GM11168 (cell line): ENCODE measurements around the gene SNX1.
"Not testable (repeated sequence)": the region's sequence is repeated elsewhere in the genome, so short reads cannot be mapped to it uniquely, and the experiment has no call there.

Experiments
- in situ Hi-C: fragments of 300-500 bp; cut with MboI; formaldehyde crosslinking; loops from one replicate; pipeline ENCODE4 v1.12.0; 2022; ENCODE audit warnings: low sequenced_read_pairs; ENCODE audit not compliant: unreplicated experiment

SNX1 gene

GRCh38 chr15:64110950-64111678, 15.3 kb downstream of the SNX1 start:
- in situ Hi-C loops = loop anchor here (5.0 kb wide), 1 partner anchor 46 kb away; no protein-coding TSS in a partner anchor

GRCh38 chr15:64111679-64112050, 15.9 kb downstream of the SNX1 start:
- in situ Hi-C loops = loop anchor here (5.0 kb wide), 1 partner anchor 46 kb away; no protein-coding TSS in a partner anchor

DNA sequence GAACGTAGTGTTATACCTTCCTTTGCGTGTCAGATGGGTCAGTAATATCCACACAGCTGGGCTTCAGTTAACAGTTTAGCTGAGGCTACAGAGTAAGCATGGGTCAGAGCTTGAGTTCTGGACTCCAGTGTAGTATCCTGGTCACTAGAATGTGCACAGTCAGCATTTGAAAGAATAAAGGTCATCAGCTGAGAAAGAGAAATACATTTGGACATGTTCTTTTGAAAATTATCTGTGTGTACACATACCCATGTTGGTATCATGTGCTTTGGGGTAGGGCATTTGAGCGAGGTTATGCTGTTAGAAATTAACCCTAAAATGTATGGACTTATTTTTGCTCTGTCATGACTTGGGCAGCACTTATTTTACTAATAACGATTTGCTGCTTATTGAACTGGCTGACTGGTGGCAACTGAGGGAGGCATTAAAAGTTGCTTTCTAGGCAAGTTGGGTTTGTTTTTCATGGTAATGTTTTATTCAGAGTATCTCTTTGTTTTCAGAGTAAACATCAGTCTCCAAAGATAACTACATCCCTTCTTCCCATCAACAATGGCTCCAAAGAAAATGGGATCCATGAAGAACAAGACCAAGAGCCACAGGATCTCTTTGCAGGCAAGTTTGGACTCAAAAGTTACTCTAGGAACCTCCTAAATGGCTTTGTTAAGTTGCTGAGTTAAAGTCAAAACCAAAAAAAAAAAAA, 16.4 kb downstream of the SNX1 start:
- in situ Hi-C loops = loop anchor here (5.0 kb wide), 1 partner anchor 45 kb away; no protein-coding TSS in a partner anchor

GRCh38 chr15:64112904-64113303, 17.1 kb downstream of the SNX1 start:
- in situ Hi-C loops = loop anchor here (5.0 kb wide), 1 partner anchor 44 kb away; no protein-coding TSS in a partner anchor

DNA sequence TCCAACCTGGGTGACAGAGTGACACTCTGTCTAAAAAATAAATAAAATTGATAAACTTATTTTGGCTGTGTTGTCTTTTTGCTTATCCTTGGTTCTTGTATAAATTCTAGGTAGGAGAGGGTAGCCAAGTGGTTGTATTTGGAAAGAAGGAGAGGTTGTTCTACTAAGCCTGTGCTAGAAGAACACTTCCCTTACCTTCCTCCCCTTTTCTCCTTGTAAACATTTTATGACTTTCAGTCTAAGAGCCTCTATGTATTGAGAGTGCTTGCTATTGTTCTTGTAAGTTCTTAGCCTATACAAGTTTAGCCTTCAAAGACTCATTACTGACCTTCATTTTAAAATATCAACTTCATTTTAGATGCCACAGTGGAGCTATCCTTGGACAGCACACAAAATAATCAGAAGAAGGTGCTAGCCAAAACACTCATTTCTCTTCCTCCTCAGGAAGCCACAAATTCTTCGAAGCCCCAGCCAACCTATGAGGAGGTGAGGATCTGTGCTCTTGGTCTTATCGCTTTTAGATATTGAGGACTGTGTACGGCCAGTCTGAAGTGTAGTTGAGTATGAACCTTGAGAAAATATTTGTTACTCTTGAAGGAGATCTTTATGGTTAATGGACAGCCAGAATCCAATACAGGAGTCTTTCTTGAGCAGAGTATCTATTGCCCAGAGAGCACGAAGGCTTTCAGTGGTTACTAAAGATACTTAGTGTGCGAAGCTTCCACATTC, 22.1 kb downstream of the SNX1 start:
- in situ Hi-C loops = no loop called here

- in situ Hi-C loops = not testable (repeated sequence)
Measured at GRCh38 chr15:64120322-64120721, 24.5 kb downstream of the SNX1 start.

- in situ Hi-C loops = no loop called here
Measured at GRCh38 chr15:64121614-64122013, 25.8 kb downstream of the SNX1 start.

DNA sequence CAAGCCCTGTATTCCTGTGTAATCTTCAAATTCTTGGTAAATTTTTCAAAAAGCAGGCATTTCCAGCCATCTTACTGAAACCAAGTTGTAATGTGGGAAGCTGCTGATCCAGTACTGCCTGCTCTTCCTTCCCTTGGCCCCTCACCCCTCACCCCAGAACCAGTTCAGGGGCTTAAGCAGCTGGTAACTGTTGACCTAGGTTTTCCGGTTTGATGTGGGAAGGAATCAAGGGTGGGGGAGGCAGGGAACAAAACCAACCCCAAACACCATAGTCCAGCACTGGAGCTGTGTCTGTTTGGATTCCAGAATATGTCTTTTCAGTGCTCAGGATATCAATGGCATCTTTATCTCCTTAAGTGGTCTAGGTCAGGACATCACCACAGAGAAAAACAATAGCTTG, 26.7 kb downstream of the SNX1 start:
- in situ Hi-C loops = no loop called here

DNA sequence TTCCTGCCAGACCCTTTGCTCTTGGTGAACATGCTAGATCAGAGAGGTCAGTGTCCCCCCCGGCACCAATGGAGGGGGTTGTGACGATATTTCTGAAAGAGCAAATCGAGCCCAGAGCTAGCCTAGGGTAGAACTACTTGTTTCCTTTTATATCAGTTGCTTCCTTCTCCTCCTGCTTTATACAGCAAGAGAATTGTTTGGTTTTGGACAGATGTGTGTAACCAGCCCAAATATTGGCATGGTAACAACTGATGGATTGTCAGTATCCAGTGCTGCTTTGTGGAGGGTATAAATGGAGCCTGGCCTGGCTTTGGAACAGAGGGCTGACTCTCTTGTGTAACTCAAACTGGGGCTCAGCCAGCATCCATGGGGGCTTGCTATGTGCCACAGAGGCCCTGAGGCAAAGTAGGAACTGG, 27.2 kb downstream of the SNX1 start:
- in situ Hi-C loops = no loop called here

- in situ Hi-C loops = no loop called here
Measured at GRCh38 chr15:64125978-64126377, 30.2 kb downstream of the SNX1 start.

GRCh38 chr15:64127521-64128270, 31.9 kb downstream of the SNX1 start:
- in situ Hi-C loops = no loop called here

GRCh38 chr15:64130159-64130558, 34.4 kb downstream of the SNX1 start:
- in situ Hi-C loops = no loop called here

GRCh38 chr15:64131547-64131946, 35.8 kb downstream of the SNX1 start:
- in situ Hi-C loops = no loop called here

DNA sequence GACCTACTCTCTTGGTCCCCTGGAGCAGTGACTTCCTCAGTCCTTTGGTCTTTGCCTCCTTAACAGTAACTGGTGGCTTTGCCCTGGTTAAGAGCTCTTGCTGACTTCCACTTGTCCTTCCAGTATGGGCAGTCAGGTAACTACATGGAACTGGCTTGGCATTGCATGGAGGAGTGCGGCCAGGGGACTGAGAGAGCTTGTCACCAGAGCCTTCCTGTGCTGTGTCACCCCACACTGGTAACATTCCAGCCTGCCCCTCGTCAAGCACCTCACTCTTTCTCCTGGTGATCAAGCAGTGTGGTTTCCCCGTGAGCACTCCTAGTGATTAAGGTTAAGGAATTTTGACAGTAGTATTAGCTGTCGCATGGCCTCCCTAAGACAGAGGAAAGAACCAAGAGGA, 36.4 kb downstream of the SNX1 start:
- in situ Hi-C loops = no loop called here

GRCh38 chr15:64133623-64134344, 38.0 kb downstream of the SNX1 start:
- in situ Hi-C loops = no loop called here

- in situ Hi-C loops = no loop called here
Measured at GRCh38 chr15:64134345-64134829, 38.6 kb downstream of the SNX1 start.

GRCh38 chr15:64136347-64136746, 40.6 kb downstream of the SNX1 start:
- in situ Hi-C loops = no loop called here

- in situ Hi-C loops = no loop called here
Measured at GRCh38 chr15:64137226-64137833, 41.5 kb downstream of the SNX1 start.

DNA sequence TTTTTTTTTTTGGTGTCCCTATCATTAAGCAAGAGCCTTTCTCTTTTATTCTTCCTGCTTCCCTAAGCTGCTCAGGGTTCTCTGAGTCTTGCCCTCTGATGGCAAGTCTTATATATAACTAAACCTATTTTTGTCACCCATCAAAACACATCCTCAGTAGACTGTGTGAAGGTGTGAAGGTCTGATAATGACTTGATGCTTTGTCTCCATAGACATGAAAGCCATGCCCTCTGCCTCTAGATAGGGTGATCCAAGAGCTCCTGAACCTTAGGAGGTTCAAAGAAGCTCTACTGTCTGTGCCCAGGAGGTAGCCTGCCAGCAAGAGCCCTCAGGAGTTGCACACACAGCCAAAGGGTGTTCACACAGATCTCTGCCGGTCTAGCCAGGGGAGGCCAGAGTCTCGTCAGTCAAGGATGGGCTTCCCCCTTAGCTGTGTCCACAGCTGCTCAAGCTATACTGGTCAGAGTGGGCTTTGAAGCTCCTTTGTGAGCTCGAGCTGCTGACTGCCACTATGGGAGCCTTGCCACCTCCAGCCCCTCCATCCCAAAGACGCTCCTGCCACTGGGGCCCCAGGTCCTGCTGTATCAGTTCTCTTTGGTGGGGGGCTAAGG, 42.7 kb downstream of the SNX1 start:
- in situ Hi-C loops = no loop called here
